Measurements from ENCODE around the gene SOWAHA.

The SOWAHA gene

GRCh38 chr5:132807163-132807838, 5.8 kb upstream of the SOWAHA start:
- TF ChIP-seq TEAD4 (IDR thresholded peaks at IDR 0.05): no peak
- TF ChIP-seq RAD21 (IDR thresholded peaks at IDR 0.05; ENCODE audit: low read depth): no peak
- no peak for TF ChIP-seq TCF12 (IDR thresholded peaks at IDR 0.05; ENCODE audit: low read depth)
- TF ChIP-seq EP300 (IDR thresholded peaks at IDR 0.05; ENCODE audit: borderline replicate concordance): no peak
- TF ChIP-seq, protein P1, sequence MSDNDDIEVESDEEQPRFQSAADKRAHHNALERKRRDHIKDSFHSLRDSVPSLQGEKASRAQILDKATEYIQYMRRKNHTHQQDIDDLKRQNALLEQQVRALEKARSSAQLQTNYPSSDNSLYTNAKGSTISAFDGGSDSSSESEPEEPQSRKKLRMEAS (IDR thresholded peaks at IDR 0.05): no peak
- no peak for TF ChIP-seq FOXM1 (IDR thresholded peaks at IDR 0.05; ENCODE audit: borderline replicate concordance, low read depth)
- no peak for TF ChIP-seq YY1 (IDR thresholded peaks at IDR 0.05; ENCODE audit: low read depth)
- TF ChIP-seq, protein P2, sequence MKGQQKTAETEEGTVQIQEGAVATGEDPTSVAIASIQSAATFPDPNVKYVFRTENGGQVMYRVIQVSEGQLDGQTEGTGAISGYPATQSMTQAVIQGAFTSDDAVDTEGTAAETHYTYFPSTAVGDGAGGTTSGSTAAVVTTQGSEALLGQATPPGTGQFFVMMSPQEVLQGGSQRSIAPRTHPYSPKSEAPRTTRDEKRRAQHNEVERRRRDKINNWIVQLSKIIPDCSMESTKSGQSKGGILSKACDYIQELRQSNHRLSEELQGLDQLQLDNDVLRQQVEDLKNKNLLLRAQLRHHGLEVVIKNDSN (IDR thresholded peaks at IDR 0.05): no peak
- no peak for TF ChIP-seq REST (IDR thresholded peaks at IDR 0.05; ENCODE audit: low read depth)
- TF ChIP-seq ZBTB7A (IDR thresholded peaks at IDR 0.05; ENCODE audit: low read depth): no peak
- TF ChIP-seq NFIC (IDR thresholded peaks at IDR 0.05): no peak
- no peak for TF ChIP-seq TAF1 (IDR thresholded peaks at IDR 0.05; ENCODE audit: low read depth)
- TF ChIP-seq CREB1 (IDR thresholded peaks at IDR 0.05; ENCODE audit: low read depth): no peak
- no peak for TF ChIP-seq EGR1 (IDR thresholded peaks at IDR 0.05)
- TF ChIP-seq CEBPB (IDR thresholded peaks at IDR 0.05): no peak

DNA sequence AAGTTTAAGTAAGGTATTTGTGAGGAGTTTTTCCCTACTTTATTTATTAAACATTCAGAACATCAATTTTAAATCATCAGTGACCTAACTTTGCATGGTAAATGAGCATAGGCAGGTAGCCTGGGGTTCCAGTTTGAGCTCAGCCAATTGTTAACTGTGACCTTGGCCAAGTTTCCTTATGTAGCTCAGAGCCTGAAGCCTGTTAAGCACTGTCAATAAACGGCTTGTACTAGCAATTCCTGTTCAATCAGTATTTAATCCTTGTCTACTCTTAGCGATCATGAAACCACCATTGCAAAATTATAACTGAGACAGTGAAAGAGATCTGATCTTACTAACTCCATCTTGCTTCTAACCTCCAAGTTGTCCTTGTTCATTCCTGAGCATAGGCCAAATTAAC, 4.7 kb upstream of the SOWAHA start:
- TF ChIP-seq, protein P1 (IDR thresholded peaks at IDR 0.05): no peak
- TF ChIP-seq FOXM1 (IDR thresholded peaks at IDR 0.05; ENCODE audit: borderline replicate concordance, low read depth) (no peak), CEBPB (IDR thresholded peaks at IDR 0.05) (no peak), TCF12 (IDR thresholded peaks at IDR 0.05; ENCODE audit: low read depth) (no peak), RAD21 (IDR thresholded peaks at IDR 0.05; ENCODE audit: low read depth) (no peak), CREB1 (IDR thresholded peaks at IDR 0.05; ENCODE audit: low read depth) (no peak), NFIC (IDR thresholded peaks at IDR 0.05) (no peak), YY1 (IDR thresholded peaks at IDR 0.05; ENCODE audit: low read depth) (no peak), EP300 (IDR thresholded peaks at IDR 0.05; ENCODE audit: borderline replicate concordance) (no peak), ZBTB7A (IDR thresholded peaks at IDR 0.05; ENCODE audit: low read depth) (no peak), EGR1 (IDR thresholded peaks at IDR 0.05) (no peak), TAF1 (IDR thresholded peaks at IDR 0.05; ENCODE audit: low read depth) (no peak), TEAD4 (IDR thresholded peaks at IDR 0.05) (no peak), REST (IDR thresholded peaks at IDR 0.05; ENCODE audit: low read depth) (no peak)
- TF ChIP-seq, protein P2 (IDR thresholded peaks at IDR 0.05): no peak

- no peak for TF ChIP-seq ZBTB7A (IDR thresholded peaks at IDR 0.05; ENCODE audit: low read depth)
- no peak for TF ChIP-seq EGR1 (IDR thresholded peaks at IDR 0.05)
- TF ChIP-seq TEAD4 (IDR thresholded peaks at IDR 0.05): no peak
- TF ChIP-seq NFIC (IDR thresholded peaks at IDR 0.05): no peak
- TF ChIP-seq REST (IDR thresholded peaks at IDR 0.05; ENCODE audit: low read depth): no peak
- TF ChIP-seq YY1 (IDR thresholded peaks at IDR 0.05; ENCODE audit: low read depth): no peak
- TF ChIP-seq, protein P1 (IDR thresholded peaks at IDR 0.05): no peak
Measured at GRCh38 chr5:132808866-132809265, 4.2 kb upstream of the SOWAHA start.

DNA sequence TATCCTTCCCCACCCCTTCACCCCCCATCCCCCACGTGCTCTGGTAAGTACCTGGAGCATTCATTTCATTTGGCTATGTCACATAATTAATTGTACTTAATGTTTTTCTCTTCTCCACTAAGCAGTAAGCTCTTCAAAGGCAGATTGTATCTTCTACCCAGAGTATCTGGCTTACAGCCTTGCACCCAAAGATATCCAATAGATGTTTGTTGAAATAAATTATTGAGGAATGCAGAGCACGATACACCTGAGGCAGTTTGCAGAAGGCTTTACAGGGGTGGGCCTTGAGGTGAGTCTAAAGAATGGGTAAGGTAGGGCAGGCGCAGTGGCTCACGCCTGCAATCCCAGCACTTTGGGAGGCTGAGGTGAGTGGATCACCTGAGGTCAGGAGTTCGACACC, 2.5 kb upstream of the SOWAHA start:
- TF ChIP-seq, protein P1 (IDR thresholded peaks at IDR 0.05): no peak
- TF ChIP-seq TAF1 (IDR thresholded peaks at IDR 0.05; ENCODE audit: low read depth): no peak
- TF ChIP-seq RAD21 (IDR thresholded peaks at IDR 0.05; ENCODE audit: low read depth): no peak
- TF ChIP-seq ZBTB7A (IDR thresholded peaks at IDR 0.05; ENCODE audit: low read depth): no peak
- TF ChIP-seq CEBPB (IDR thresholded peaks at IDR 0.05): no peak
